ENCODE measurements around the gene CPNE6.

DNA sequence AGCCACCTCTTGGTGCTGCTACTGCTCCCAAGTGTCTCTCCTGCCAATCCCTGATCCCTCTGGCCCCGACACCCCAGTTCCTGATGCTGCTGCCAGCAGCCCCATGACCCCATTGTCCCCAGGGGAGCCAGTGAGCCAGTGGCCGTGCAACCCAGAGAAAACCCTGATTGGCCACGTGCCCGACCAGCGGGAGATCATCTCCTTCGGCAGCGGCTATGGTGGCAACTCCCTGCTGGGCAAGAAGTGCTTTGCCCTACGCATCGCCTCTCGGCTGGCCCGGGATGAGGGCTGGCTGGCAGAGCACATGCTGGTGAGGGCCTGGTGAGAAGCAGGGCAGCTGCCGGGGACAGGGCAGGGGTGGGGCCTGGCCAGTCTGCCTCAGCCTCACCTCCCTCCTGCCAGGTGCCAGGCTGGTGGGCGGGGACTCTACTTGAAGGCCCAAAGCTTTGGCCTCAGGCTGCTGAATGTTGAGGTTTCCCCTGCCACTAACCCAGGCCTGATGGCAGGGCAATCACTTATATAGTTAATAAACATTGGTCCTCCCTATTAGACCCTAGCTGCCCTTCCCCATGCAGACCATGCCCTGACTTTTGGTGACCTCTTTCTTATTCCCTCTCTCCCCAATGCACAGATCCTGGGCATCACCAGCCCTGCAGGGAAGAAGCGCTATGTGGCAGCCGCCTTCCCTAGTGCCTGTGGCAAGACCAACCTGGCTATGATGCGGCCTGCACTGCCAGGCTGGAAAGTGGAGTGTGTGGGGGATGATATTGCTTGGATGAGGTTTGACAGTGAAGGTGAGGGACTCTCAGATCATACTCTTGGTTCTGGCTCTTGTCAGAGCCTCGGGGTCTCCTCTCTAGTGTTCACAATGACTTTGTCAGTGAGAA is 27.8 kb downstream of the CPNE6 start:
- TF ChIP-seq, protein P1, sequence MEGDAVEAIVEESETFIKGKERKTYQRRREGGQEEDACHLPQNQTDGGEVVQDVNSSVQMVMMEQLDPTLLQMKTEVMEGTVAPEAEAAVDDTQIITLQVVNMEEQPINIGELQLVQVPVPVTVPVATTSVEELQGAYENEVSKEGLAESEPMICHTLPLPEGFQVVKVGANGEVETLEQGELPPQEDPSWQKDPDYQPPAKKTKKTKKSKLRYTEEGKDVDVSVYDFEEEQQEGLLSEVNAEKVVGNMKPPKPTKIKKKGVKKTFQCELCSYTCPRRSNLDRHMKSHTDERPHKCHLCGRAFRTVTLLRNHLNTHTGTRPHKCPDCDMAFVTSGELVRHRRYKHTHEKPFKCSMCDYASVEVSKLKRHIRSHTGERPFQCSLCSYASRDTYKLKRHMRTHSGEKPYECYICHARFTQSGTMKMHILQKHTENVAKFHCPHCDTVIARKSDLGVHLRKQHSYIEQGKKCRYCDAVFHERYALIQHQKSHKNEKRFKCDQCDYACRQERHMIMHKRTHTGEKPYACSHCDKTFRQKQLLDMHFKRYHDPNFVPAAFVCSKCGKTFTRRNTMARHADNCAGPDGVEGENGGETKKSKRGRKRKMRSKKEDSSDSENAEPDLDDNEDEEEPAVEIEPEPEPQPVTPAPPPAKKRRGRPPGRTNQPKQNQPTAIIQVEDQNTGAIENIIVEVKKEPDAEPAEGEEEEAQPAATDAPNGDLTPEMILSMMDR (IDR thresholded peaks at IDR 0.05; ENCODE audit: low read length) = no peak
- TF ChIP-seq EZH2 (IDR thresholded peaks at IDR 0.05; ENCODE audit: borderline replicate concordance, low read length) = no peak

Data from OCI-LY1 (cell line).